SK-N-SH treated with all-trans-retinoic acid at 6 μM for 48 hours (cell line): ENCODE data around the gene TMEM60.

Source experiments
- ATAC-seq: fragments of 200-7000 bp; cut with Tn5 transposase; 3 replicates; pipeline ENCODE4 v1.9.1; 2020; ENCODE audit warnings: mild to moderate bottlenecking, moderate library complexity
- BACH2 ChIP-seq: fragments of 250-450 bp; sonication (Bioruptor Pico); IDR thresholded peaks from 2 replicates; pipeline ENCODE4 v1.9.0; 2021; ENCODE audit warnings: mild to moderate bottlenecking, borderline replicate concordance
- CREB5 ChIP-seq: fragments of 250-450 bp; sonication (Bioruptor Pico); IDR thresholded peaks from 2 replicates; pipeline ENCODE4 v1.5.1; 2020; ENCODE audit warnings: low read depth, mild to moderate bottlenecking, moderate library complexity
- CSDC2 ChIP-seq: fragments of 250-450 bp; sonication (Bioruptor Pico); IDR thresholded peaks from 2 replicates; pipeline ENCODE4 v1.5.0; 2020; ENCODE audit warnings: mild to moderate bottlenecking, moderate library complexity
- ESRRG ChIP-seq: fragments of 250-450 bp; sonication (Bioruptor Pico); IDR thresholded peaks from 2 replicates; pipeline ENCODE4 v1.6.1; 2021; ENCODE audit warnings: mild to moderate bottlenecking
- GLIS3 ChIP-seq: fragments of 250-450 bp; sonication (Bioruptor Pico); IDR thresholded peaks from 2 replicates; pipeline ENCODE4 v1.5.0; 2020; ENCODE audit warnings: mild to moderate bottlenecking, moderate library complexity
- ISL1 ChIP-seq: fragments of 250-450 bp; sonication (Bioruptor Pico); IDR thresholded peaks from 2 replicates; pipeline ENCODE4 v2.1.2; 2022; ENCODE audit warnings: mild to moderate bottlenecking, moderate library complexity
- OSR1 ChIP-seq: fragments of 250-450 bp; sonication (Bioruptor Pico); IDR thresholded peaks from 2 replicates; pipeline ENCODE4 v1.8.0; 2022; ENCODE audit warnings: moderate library complexity, mild to moderate bottlenecking, inconsistent platforms
- POU6F1 ChIP-seq: fragments of 250-450 bp; sonication (Bioruptor Pico); IDR thresholded peaks from 2 replicates; pipeline ENCODE4 v1.8.0; 2021; ENCODE audit warnings: low read depth, mild to moderate bottlenecking, moderate library complexity, borderline replicate concordance
- PPARA ChIP-seq: fragments of 250-450 bp; sonication (Bioruptor Pico); IDR thresholded peaks from 2 replicates; pipeline ENCODE4 v1.5.0; 2020; ENCODE audit warnings: mild to moderate bottlenecking, borderline replicate concordance
- RARB ChIP-seq: fragments of 250-450 bp; sonication (Bioruptor Pico); IDR thresholded peaks from 2 replicates; pipeline ENCODE4 v1.8.0; 2021; ENCODE audit warnings: mild to moderate bottlenecking, moderate library complexity
- SNAI2 ChIP-seq: fragments of 250-450 bp; sonication (Bioruptor Pico); IDR thresholded peaks from 2 replicates; pipeline ENCODE4 v1.5.0; 2020; ENCODE audit warnings: mild to moderate bottlenecking, moderate library complexity
- TOX ChIP-seq: fragments of 250-450 bp; sonication (Bioruptor Pico); IDR thresholded peaks from 2 replicates; pipeline ENCODE4 v1.8.0; 2021; ENCODE audit warnings: mild to moderate bottlenecking, moderate library complexity, borderline replicate concordance
- TSHZ2 ChIP-seq: fragments of 250-450 bp; sonication (Bioruptor Pico); IDR thresholded peaks from 2 replicates; pipeline ENCODE4 v1.5.0; 2020; ENCODE audit warnings: mild to moderate bottlenecking, moderate library complexity
- ZC3H10 ChIP-seq: fragments of 250-450 bp; sonication (Bioruptor Pico); IDR thresholded peaks from 2 replicates; pipeline ENCODE4 v1.5.1; 2021; ENCODE audit warnings: mild to moderate bottlenecking, moderate library complexity
- ZFP3 ChIP-seq: fragments of 250-450 bp; sonication (Bioruptor Pico); IDR thresholded peaks from 2 replicates; pipeline ENCODE4 v1.5.0; 2020; ENCODE audit warnings: mild to moderate bottlenecking, moderate library complexity
- ZFP30 ChIP-seq: fragments of 450-650 bp; formaldehyde crosslinking; IDR thresholded peaks from 2 replicates; pipeline ENCODE4 v1.5.0; 2022; ENCODE audit warnings: mild to moderate bottlenecking, moderate library complexity
- ZNF565 ChIP-seq: fragments of 450-650 bp; formaldehyde crosslinking; conservative IDR thresholded peaks from 2 replicates; pipeline ENCODE4 v1.5.0; 2020; ENCODE audit warnings: low read depth, mild to moderate bottlenecking, moderate library complexity
- ZNF70 ChIP-seq: fragments of 450-650 bp; formaldehyde crosslinking; IDR thresholded peaks from 2 replicates; pipeline ENCODE4 v1.5.0; 2020; ENCODE audit warnings: mild to moderate bottlenecking, moderate library complexity
- TF ChIP-seq, protein P1 (sequence below): fragments of 250-450 bp; sonication (Bioruptor Pico); IDR thresholded peaks from 2 replicates; pipeline ENCODE4 v1.5.1; 2021; ENCODE audit warnings: mild to moderate bottlenecking, moderate library complexity
- TF ChIP-seq, protein P2 (sequence below): fragments of 250-450 bp; sonication (Bioruptor Pico); IDR thresholded peaks from 2 replicates; pipeline ENCODE4 v1.8.0; 2020; ENCODE audit warnings: mild to moderate bottlenecking, moderate library complexity, borderline replicate concordance

Gene TMEM60

GRCh38 chr7:77791336-77791735 lies 6.9 kb downstream of the TMEM60 start:
- ATAC-seq = no peak
- TF ChIP-seq TSHZ2 = no peak
- TF ChIP-seq, protein P1, sequence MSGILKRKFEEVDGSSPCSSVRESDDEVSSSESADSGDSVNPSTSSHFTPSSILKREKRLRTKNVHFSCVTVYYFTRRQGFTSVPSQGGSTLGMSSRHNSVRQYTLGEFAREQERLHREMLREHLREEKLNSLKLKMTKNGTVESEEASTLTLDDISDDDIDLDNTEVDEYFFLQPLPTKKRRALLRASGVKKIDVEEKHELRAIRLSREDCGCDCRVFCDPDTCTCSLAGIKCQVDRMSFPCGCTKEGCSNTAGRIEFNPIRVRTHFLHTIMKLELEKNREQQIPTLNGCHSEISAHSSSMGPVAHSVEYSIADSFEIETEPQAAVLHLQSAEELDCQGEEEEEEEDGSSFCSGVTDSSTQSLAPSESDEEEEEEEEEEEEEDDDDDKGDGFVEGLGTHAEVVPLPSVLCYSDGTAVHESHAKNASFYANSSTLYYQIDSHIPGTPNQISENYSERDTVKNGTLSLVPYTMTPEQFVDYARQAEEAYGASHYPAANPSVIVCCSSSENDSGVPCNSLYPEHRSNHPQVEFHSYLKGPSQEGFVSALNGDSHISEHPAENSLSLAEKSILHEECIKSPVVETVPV (CRISPR knock-in tag) = no peak

DNA sequence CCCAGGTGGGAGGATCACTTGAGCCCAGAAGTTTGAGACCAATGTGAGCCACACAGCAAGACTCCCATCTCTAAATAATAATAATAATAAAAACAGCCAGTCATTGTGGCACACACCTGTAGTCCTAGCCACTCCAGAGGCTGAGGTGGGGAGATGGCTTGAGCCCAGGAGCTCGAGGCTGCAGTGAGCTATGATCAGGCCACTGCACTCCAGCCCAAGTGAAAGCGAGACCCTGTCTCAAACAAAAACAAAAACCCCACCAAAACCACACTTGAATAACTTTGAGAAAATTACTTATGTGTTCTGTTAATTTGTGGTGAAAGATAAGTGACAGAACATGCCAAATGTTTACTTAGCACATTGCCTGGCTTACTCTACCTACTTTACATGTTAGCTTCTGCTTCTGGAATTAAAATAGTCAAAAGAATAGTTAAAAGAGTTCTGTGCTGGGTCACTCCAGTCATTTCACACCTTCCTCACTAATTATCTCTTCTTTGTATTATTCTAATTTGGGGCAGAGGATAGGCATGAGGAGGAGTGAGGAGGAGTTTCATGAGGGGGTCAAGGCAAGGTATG lies 9.8 kb downstream of the TMEM60 start:
- TF ChIP-seq, protein P1 (CRISPR knock-in tag) = no peak
- TF ChIP-seq OSR1 (CRISPR knock-in tag) = no peak
- no peak for TF ChIP-seq ZNF70 (CRISPR knock-in tag)
- TF ChIP-seq ZFP30 (CRISPR knock-in tag) = no peak
- TF ChIP-seq, protein P2, sequence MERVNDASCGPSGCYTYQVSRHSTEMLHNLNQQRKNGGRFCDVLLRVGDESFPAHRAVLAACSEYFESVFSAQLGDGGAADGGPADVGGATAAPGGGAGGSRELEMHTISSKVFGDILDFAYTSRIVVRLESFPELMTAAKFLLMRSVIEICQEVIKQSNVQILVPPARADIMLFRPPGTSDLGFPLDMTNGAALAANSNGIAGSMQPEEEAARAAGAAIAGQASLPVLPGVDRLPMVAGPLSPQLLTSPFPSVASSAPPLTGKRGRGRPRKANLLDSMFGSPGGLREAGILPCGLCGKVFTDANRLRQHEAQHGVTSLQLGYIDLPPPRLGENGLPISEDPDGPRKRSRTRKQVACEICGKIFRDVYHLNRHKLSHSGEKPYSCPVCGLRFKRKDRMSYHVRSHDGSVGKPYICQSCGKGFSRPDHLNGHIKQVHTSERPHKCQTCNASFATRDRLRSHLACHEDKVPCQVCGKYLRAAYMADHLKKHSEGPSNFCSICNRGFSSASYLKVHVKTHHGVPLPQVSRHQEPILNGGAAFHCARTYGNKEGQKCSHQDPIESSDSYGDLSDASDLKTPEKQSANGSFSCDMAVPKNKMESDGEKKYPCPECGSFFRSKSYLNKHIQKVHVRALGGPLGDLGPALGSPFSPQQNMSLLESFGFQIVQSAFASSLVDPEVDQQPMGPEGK (CRISPR knock-in tag) = no peak
- TF ChIP-seq GLIS3 (CRISPR knock-in tag) = no peak
- TF ChIP-seq ESRRG (CRISPR knock-in tag) = no peak
- no peak for TF ChIP-seq PPARA (CRISPR knock-in tag)
- no peak for TF ChIP-seq ZNF565 (CRISPR knock-in tag)
- TF ChIP-seq CSDC2 (CRISPR knock-in tag) = no peak
- TF ChIP-seq BACH2 (CRISPR knock-in tag) = no peak
- TF ChIP-seq ISL1 = no peak
- TF ChIP-seq TOX = no peak
- ATAC-seq = no peak

- no peak for ATAC-seq
- TF ChIP-seq ZC3H10 (CRISPR knock-in tag) (no peak), BACH2 (CRISPR knock-in tag) (no peak), ZFP30 (CRISPR knock-in tag) (no peak), ISL1 (no peak), RARB (no peak), CREB5 (CRISPR knock-in tag) (no peak), ZFP3 (no peak), TSHZ2 (no peak), SNAI2 (CRISPR knock-in tag) (no peak), POU6F1 (CRISPR knock-in tag) (no peak), ZNF565 (CRISPR knock-in tag) (no peak)
- TF ChIP-seq, protein P1 (CRISPR knock-in tag) = no peak
- TF ChIP-seq, protein P2 (CRISPR knock-in tag) = no peak
- TF ChIP-seq, all 23 proteins: peak for 0
Observed at GRCh38 chr7:77786741-77787140, 11.5 kb downstream of the TMEM60 start.
